CD4-positive, alpha-beta memory T cell (primary cell): ENCODE measurements around the gene EVPLL. TPM values are rescaled to one million over a fixed set of nuclear protein-coding genes. Genes with fewer than 3 reads are reported as not detected.
"Not testable (repeated sequence)": the region's sequence is repeated elsewhere in the genome, so short reads cannot be mapped to it uniquely, and the experiment has no call there.

Experiments used
- CTCF ChIA-PET: fragments of 350-600 bp; sonication (Branson Sonifier 250); formaldehyde crosslinking; loops from one replicate; lab custom pipeline; 2021; ENCODE audit warnings: inconsistent platforms; ENCODE audit not compliant: partially characterized antibody; lab: Charles Lee
- POLR2A ChIA-PET: fragments of 350-600 bp; sonication (Branson Sonifier 250); formaldehyde crosslinking; loops from one replicate; lab custom pipeline; 2021; ENCODE audit not compliant: partially characterized antibody; lab: Charles Lee
- DNase-seq, 5 donors: peaks; one replicate each; pipeline versions ENCODE4 v3.0.0 to v3.0.0-alpha.2; 2020 to 2022; ENCODE audit warnings: mixed read lengths in 1 of 5
- H3K27ac ChIP-seq: one replicate; pipeline ENCODE4 v1.7.0; 2013; ENCODE audit warnings: low read depth, low read length
- H3K27me3 ChIP-seq: 2 replicates; pipeline ENCODE4 v1.7.0; 2013; ENCODE audit warnings: mild to moderate bottlenecking, low read length, moderate library complexity; ENCODE audit not compliant: insufficient read depth
- H3K36me3 ChIP-seq: 2 replicates; pipeline ENCODE4 v1.7.0; 2013; ENCODE audit warnings: mild to moderate bottlenecking, low read length, moderate library complexity; ENCODE audit not compliant: insufficient read depth
- H3K4me1 ChIP-seq: 2 replicates; pipeline ENCODE4 v1.7.0; 2013; ENCODE audit warnings: mild to moderate bottlenecking, low read length, moderate library complexity; ENCODE audit not compliant: insufficient read depth
- H3K4me3 ChIP-seq, 2 donors: one replicate each; pipeline ENCODE4 v1.7.0; 2013; ENCODE audit warnings: low read length in 2 of 2, mild to moderate bottlenecking in 1 of 2
- H3K9me3 ChIP-seq, 2 donors: one replicate each; pipeline ENCODE4 v1.7.0; 2013; ENCODE audit warnings: low read length in 2 of 2, control low read depth in 1 of 2; ENCODE audit not compliant: control insufficient read depth in 1 of 2
- H3K27ac Mint-ChIP-seq, 7 donors: one replicate each; pipeline ENCODE4 v1.8.0; 2020 to 2021; ENCODE audit warnings: mixed read lengths in 7 of 7, mild to moderate bottlenecking in 6 of 7, inconsistent platforms in 3 of 7, moderate library complexity in 3 of 7
- H3K27me3 Mint-ChIP-seq, 2 donors: one replicate each; pipeline ENCODE4 v1.8.0; 2020 to 2021; ENCODE audit warnings: mixed read lengths in 2 of 2
- H3K36me3 Mint-ChIP-seq, 2 donors: one replicate each; pipeline ENCODE4 v1.8.0; 2020 to 2021; ENCODE audit warnings: mixed read lengths in 2 of 2, inconsistent platforms in 1 of 2, mild to moderate bottlenecking in 1 of 2
- H3K4me1 Mint-ChIP-seq, 4 donors: one replicate each; pipeline ENCODE4 v1.8.0; 2020 to 2021; ENCODE audit warnings: mixed read lengths in 4 of 4, mild to moderate bottlenecking in 1 of 4
- H3K4me3 Mint-ChIP-seq, 8 donors: one replicate each; pipeline ENCODE4 v1.8.0; 2020 to 2021; ENCODE audit warnings: mixed read lengths in 8 of 8, mild to moderate bottlenecking in 7 of 8, moderate library complexity in 6 of 8, inconsistent platforms in 3 of 8
- H3K9me3 Mint-ChIP-seq, 8 donors: one replicate each; pipeline ENCODE4 v1.8.0; 2020 to 2021; ENCODE audit warnings: mixed read lengths in 8 of 8, mild to moderate bottlenecking in 5 of 8, inconsistent platforms in 3 of 8, moderate library complexity in 1 of 8
- intact Hi-C: fragments of 100-400 bp; cut with micrococcal nuclease; formaldehyde crosslinking; loops from one replicate; pipeline ENCODE4 v1.15.1; 2023
- microRNA-seq: library from miRNA; unstranded; fragments of <30 nt; microRNA quantifications from one replicate; pipeline ENCODE4 v1.2.0, GENCODE V29; 2021; ENCODE audit warnings: borderline replicate concordance, borderline number of aligned reads, borderline microRNAs expressed, mixed read lengths
- polyA plus RNA-seq, 2 donors: library from polyadenylated mRNA; unstranded; fragments of 300-500 nt; fragmentation: Illumina TruSeq; gene quantifications; one replicate each; pipeline ENCODE4 v1.2.3, GENCODE V29; 2021
- total RNA-seq, 2 experiments: library from RNA; stranded (reverse); gene quantifications; one replicate each; pipeline ENCODE4 v1.2.3, GENCODE V29; 2021

EVPLL gene
- total and polyA plus RNA-seq, 4 experiments from 2014 or later: not detected

DNA sequence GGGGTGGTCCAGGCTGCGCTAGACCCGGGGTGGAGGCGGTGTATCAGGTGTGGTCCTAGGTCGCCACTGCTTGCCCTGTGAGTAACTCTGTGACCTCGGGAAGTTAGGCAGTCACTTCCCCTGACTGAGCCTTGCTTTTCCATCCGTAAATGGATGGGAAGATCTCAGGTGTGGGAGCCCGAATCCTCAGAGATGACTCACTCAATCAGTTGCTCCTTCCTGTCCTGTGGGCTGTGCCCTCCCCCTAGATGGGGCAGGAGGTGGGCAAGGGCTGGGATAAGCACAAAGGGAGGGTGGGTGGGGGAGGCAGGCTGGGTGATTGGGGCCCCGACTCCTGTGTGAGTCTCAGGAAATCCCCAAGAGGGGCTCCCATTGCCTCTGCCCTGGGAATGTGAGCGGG, 54.6 kb downstream of the EVPLL start:
- H3K27ac Mint-ChIP-seq, H3K27me3 Mint-ChIP-seq, POLR2A ChIA-PET, H3K27ac ChIP-seq, DNase-seq, H3K9me3 Mint-ChIP-seq, H3K36me3 ChIP-seq, H3K4me3 ChIP-seq, H3K27me3 ChIP-seq, H3K36me3 Mint-ChIP-seq, H3K4me1 ChIP-seq, H3K9me3 ChIP-seq, H3K4me1 Mint-ChIP-seq, CTCF ChIA-PET, intact Hi-C loops, H3K4me3 Mint-ChIP-seq: not testable (repeated sequence)

Small RNA genes within 50 kb of the gene (microRNA-seq; reads per million reads assigned to microRNA genes)
- gene MIR6778: not detected

Other genes starting within 250 kb of the EVPLL start
- 100 to 1,000 TPM; 119 TPM for gene ALKBH5, start 193.9 kb upstream of the EVPLL start, total RNA-seq
- gene ALKBH5, start 193.9 kb upstream of the EVPLL start, polyA plus RNA-seq: 100 to 1,000 TPM; 128 to 132 TPM
- 10 to 100 TPM; 19.9 to 20.5 TPM for gene LLGL1, start 152.1 kb upstream of the EVPLL start, total RNA-seq
- 1 to 10 TPM in 1 of 2 donors, under 1 TPM in 1; 0.25 to 1.3 TPM for gene LLGL1, start 152.1 kb upstream of the EVPLL start, polyA plus RNA-seq
- gene FLII, start 119.0 kb upstream of the EVPLL start, total RNA-seq: 100 to 1,000 TPM; 333 to 344 TPM
- gene FLII, start 119.0 kb upstream of the EVPLL start, polyA plus RNA-seq: 100 to 1,000 TPM; 113 to 204 TPM
- gene MIEF2, start 117.1 kb upstream of the EVPLL start, total RNA-seq: 10 to 100 TPM; 18.2 to 19.3 TPM
- 10 to 100 TPM in 1 of 2 donors, 1 to 10 TPM in 1; 9.9 to 10.9 TPM for gene MIEF2, start 117.1 kb upstream of the EVPLL start, polyA plus RNA-seq
- 10 to 100 TPM; 43.8 to 55.2 TPM for gene TOP3A, start 62.8 kb upstream of the EVPLL start, total RNA-seq
- 10 to 100 TPM in 1 of 2 donors, 1 to 10 TPM in 1; 6.2 to 19.1 TPM for gene TOP3A, start 62.8 kb upstream of the EVPLL start, polyA plus RNA-seq
- 10 to 100 TPM; 49.7 to 51.3 TPM for gene SMCR8, start 62.5 kb upstream of the EVPLL start, total RNA-seq
- gene SMCR8, start 62.5 kb upstream of the EVPLL start, polyA plus RNA-seq: 1 to 10 TPM in 1 of 2 donors, under 1 TPM in 1; 0.47 to 5.2 TPM
- 10 to 100 TPM; 14.6 to 15.9 TPM for gene SHMT1, start 14.2 kb upstream of the EVPLL start, total RNA-seq
- 10 to 100 TPM; 24.0 to 24.6 TPM for gene SHMT1, start 14.2 kb upstream of the EVPLL start, polyA plus RNA-seq
- gene LGALS9C, start 99.0 kb downstream of the EVPLL start, total RNA-seq: not detected
- not detected for gene LGALS9C, start 99.0 kb downstream of the EVPLL start, polyA plus RNA-seq